Measurements from ENCODE around the gene ABCC1.

DNA sequence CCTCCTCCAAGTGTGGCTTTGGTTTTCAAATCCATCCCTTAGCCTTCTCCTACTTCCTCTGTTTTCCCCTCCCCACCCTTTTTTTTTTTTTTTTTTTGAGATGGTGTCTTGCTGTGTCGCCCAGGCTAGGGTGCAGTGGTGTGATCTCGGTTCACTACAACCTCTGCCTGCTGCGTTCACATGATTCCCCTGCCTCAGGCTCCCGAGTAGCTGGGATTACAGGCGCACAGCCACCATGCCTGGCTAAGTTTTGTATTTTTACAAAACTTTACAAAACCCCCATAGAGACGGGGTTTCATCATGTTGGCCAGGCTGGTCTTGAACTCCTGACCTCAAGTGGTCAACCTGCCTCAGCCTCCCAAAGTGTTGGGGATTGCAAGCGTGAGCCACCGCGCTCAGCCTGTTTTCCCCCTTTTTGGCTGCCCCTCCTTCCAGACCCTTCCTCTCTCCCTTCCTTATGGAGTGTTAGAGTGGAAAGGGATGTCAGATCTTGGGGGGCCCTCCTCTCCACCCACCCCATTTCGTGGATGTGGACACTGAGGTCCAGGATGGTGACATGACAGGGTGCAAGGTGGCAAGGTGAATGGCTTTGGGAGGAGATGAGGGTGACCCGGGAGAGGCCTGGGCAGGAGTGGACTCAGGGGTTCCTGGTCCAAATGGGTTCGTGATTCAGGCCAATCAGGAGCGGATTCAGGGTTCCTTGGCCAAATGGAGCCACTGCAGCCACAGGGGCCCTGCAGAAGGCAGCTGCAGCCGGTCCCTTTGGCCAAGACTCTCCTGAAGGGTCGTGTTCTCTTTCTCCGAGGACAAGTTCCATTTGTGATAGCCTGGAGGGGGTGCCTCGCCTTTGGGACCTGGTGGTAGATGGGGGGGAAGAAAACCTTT, 4.8 kb downstream of the ABCC1 start:
- TF ChIP-seq ELF4 (IDR thresholded peaks at IDR 0.05) (no peak), SP1 (IDR thresholded peaks at IDR 0.05) (no peak), NFRKB (IDR thresholded peaks at IDR 0.05) (no peak), FOXK2 (IDR thresholded peaks at IDR 0.05) (no peak), SUZ12 (IDR thresholded peaks at IDR 0.05) (no peak), TARDBP (IDR thresholded peaks at IDR 0.05) (no peak)

Data from HEK293T (cell line).